ENCODE measurements around the gene FTCD.
"Not testable (repeated sequence)": the region's sequence is repeated elsewhere in the genome, so short reads cannot be mapped to it uniquely, and the experiment has no call there.

FTCD gene

GRCh38 chr21:46155514-46156377, at the start of gene FTCD:
Gene FTCD, minus strand, starts transcription at chr21:46155579. Its CDS starts 56 bp downstream, at chr21:46155523.
- DNase-seq, result no peak

GRCh38 chr21:46205166-46205565, 49.8 kb upstream of the FTCD start:
- DNase-seq, result no peak

GRCh38 chr21:46203203-46203600, 47.8 kb upstream of the FTCD start:
- no peak for DNase-seq

GRCh38 chr21:46202592-46203202, 47.3 kb upstream of the FTCD start:
- no peak for DNase-seq

- not testable (repeated sequence) for DNase-seq
Measured at GRCh38 chr21:46200877-46201803, 45.8 kb upstream of the FTCD start.

DNA sequence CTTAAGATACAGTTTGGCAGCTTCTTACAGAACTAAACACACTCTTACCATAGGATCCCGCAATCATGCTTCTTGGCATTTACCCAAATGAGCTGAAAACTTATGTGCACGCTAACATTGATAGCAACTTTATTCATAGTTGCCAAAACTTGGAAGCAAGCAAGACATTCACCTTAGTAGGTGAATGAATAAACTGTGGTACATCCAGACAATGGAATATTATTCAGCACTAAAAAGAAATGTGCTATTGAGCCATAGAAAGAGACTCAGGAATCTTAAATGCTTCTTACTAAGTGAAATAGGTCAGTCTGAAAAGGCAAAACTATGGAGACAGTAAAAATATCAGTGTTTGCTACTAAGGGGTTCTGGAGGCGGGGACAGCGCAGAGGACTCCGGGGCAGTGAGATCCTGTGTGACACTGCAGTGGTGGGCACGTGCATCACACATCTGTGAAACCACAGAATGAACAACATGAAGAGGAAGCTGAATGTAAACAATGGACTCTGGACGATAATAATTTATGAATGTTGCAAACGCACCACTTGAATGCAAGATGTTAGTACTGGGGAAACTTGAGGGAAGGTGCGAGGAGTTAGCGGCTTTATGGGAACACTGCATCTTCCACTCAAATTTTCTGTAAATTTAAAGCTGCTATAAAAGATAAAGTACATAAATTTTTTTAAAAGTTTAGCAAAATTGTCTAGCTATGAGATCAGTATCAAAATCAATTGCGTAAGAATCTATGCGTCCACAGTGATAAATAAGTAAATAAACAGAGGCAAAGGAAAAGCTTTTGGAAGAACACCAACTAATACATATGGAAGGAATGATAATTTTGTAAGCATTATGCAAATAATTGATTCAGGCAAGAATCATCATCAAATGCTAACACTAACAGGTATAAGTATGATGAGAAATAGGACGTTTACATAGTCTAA, 44.3 kb upstream of the FTCD start:
- DNase-seq, result no peak

GRCh38 chr21:46196733-46197132, 41.4 kb upstream of the FTCD start:
- DNase-seq, result no peak

DNA sequence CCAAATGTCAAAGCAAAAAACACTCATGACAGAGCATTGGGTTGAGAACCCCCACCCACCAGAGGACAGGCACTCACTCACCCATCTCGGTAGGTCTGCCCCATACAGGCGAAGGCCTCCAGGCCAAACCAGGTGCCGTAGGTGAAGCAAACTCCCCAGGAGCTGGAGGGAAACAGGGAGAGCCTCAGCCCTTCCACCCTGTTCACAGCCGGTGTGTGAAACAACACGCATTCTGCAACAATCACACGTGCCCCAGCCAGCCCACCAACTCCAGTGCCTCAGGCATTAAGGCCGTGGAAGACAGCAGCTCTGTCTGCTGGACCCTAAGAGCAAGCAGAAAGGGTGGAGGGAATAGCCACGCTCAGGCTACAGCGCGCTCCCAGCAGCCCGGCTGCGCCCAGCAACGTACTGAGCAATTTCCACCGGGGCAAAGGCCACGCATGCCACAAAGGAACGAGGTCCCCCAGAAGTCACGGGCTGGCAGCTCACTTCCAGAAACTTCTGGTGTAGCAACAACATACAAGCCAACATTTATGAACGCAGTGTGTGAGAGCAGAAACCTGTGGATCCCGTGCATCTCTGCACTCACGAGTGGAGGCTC, 40.3 kb upstream of the FTCD start:
- no peak for DNase-seq

- DNase-seq, result no peak
Measured at GRCh38 chr21:46194374-46195334, 39.3 kb upstream of the FTCD start.

- no peak for DNase-seq
Measured at GRCh38 chr21:46193829-46194373, 38.5 kb upstream of the FTCD start.

- no peak for DNase-seq
Measured at GRCh38 chr21:46191686-46192575, 36.6 kb upstream of the FTCD start.

DNA sequence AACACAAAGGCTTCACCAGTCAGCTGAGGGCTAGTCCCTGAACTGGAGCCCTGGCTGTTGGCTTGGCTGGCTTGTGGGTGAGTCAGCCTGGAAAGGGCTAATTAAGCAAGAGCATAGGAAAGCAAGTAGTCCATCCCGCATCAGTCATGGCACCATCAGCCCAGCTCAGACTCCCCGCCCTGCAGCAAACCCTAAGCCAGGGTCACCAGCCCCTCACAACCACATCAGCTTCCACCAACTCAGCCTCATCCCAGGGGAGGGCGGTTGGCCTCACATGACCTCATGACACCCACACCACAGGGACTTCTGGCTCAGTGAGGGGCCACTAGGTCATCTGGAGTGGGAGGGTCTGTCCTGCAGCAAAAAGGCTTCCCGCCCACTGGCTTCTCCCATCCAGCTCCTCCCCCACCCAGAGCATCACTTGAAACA, 35.9 kb upstream of the FTCD start:
- no peak for DNase-seq

DNA sequence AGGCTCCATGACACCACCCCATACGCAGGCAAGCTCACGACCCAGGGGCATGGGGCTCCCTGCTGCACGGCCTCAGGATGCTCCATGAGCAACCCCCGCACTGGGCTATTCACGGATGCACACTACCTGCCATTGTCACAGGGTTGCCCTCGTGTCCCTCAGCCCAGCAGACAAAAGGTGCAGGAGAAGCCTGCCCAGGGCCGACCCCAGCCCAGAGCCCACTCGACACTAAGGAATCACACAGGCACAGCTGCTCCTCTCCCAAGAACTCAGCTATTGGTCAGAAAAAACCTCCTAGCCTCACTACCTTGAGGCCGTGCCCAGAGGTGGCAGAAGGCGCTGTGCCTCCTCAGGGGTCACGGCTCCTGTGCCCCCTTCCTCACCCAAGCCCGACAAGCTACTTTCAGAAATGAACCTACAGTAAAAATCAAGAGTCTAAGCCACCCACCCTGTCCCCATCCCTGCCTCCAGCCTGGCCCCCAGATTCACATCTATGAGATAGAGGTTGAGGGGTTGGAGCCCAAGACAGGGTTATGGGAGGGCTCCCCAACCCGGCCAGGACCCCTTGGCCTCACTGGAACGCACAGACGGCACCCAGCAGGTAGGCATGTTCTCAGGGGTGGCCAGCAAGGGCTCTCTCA, 35.2 kb upstream of the FTCD start:
- DNase-seq, result no peak

- DNase-seq, result no peak
Measured at GRCh38 chr21:46189959-46190490, 34.6 kb upstream of the FTCD start.

GRCh38 chr21:46189213-46189958, 34.0 kb upstream of the FTCD start:
- no peak for DNase-seq

DNA sequence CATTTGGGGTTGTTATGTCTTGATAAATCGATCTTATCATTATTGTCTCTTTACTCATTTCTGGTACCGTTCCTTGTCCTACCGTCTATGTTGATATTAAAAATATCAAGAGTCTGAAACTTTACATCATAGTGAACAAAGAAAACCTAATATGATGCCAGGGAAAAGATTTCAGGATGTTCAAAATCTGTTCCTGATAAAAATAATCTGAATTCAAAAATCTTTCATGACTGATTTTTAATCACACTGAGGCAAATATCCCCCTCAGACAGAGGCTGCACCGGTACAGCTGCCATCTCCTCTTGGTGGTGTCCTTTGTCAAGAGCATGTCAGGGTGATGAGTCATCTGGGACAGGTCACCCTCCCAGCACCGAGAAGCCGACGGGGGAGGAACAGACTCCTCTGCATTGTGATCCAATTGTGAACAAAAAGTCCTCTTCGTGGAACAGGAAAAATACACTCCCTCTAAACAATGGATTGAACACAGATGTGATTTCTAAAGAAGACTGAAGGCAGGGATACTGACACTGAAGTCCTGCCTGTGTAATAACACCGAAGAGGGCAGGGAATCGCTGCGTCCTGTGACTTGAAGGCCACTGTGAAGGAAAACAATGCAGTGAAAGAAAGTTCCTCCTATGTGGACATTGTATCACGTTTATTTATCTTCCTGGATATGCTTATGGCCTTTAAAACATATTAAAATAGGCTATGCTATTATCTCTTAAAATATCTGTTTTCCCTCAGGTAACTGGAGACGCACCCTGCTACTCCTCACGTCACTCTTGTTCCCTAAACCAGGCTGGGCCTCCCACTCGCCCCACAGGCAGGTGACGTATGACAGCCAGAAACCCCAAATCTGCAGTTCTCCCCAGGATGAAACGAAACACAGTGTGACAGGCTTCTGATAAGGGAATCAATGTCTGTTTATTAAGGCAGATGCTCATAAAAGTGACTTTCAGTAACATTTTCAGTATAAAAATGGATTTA, 33.1 kb upstream of the FTCD start:
- DNase-seq, result no peak

All from NK-92 treated with Interleukin-12 subunit alpha and Interleukin-12 subunit beta, amount 100 ng/mL, for 24 hours (cell line).